ENCODE results near the gene KSR1. TPM values are rescaled to one million over a fixed set of nuclear protein-coding genes. Genes with fewer than 3 reads are reported as not detected.
"Not testable (repeated sequence)": the region's sequence is repeated elsewhere in the genome, so short reads cannot be mapped to it uniquely, and the experiment has no call there.

KSR1 gene
- total RNA-seq, 3 donors from 2014 or later, result 14.1 to 36.4 (median 24.0) TPM

GRCh38 chr17:27499451-27500265 is 43.4 kb downstream of the KSR1 start:
- no peak for DNase-seq (ENCODE audit: low spot score in 2 of 2)
- intact Hi-C loops (cut with DNase I; ENCODE audit: low total_unique reads), result no loop called here
- Histone ChIP-seq H3K27me3 (no peaks in the 10 kb centered on the region), H3K9me3 (peaks cover 0 to 4% of the 10 kb centered on the region in 2 donors), H3K4me1 (no peaks in the 10 kb centered on the region), H3K36me3 (no peaks in the 10 kb centered on the region), H3K4me3 (no peak overlapping the region), H3K27ac (no peak overlapping the region)
- no peak for TF ChIP-seq POLR2AphosphoS5 (IDR thresholded peaks at IDR 0.05)
- no peak for TF ChIP-seq CTCF (IDR thresholded peaks at IDR 0.05)
- no peak for TF ChIP-seq POLR2A (IDR thresholded peaks at IDR 0.05)

GRCh38 chr17:27501338-27501737 is 45.1 kb downstream of the KSR1 start:
- H3K36me3 ChIP-seq; DNase-seq (ENCODE audit: low spot score in 2 of 2); H3K4me3 ChIP-seq; H3K27me3 ChIP-seq; H3K4me1 ChIP-seq; H3K9me3 ChIP-seq; H3K27ac ChIP-seq; intact Hi-C loops (cut with DNase I; ENCODE audit: low total_unique reads): not testable (repeated sequence)

- Histone ChIP-seq H3K4me3 (no peak overlapping the region), H3K9me3 (peaks cover 0 to 4% of the 10 kb centered on the region in 2 donors), H3K36me3 (no peaks in the 10 kb centered on the region), H3K27me3 (no peaks in the 10 kb centered on the region), H3K4me1 (no peaks in the 10 kb centered on the region), H3K27ac (no peak overlapping the region)
- intact Hi-C loops (cut with DNase I; ENCODE audit: low total_unique reads), result no loop called here
- TF ChIP-seq POLR2A (IDR thresholded peaks at IDR 0.05) (no peak), CTCF (IDR thresholded peaks at IDR 0.05) (no peak), POLR2AphosphoS5 (IDR thresholded peaks at IDR 0.05) (no peak)
- DNase-seq (ENCODE audit: low spot score in 2 of 2), result no peak
These were observed 46.5 kb downstream of the KSR1 start for GRCh38 chr17:27502526-27503324.

- Histone ChIP-seq H3K4me1 (no peaks in the 10 kb centered on the region), H3K4me3 (no peak overlapping the region), H3K27ac (no peak overlapping the region), H3K9me3 (peaks cover 0 to 4% of the 10 kb centered on the region in 2 donors), H3K36me3 (no peaks in the 10 kb centered on the region), H3K27me3 (no peaks in the 10 kb centered on the region)
- no peak for DNase-seq (ENCODE audit: low spot score in 2 of 2)
- intact Hi-C loops (cut with DNase I; ENCODE audit: low total_unique reads), result no loop called here
- TF ChIP-seq CTCF (IDR thresholded peaks at IDR 0.05), result no peak
- no peak for TF ChIP-seq POLR2A (IDR thresholded peaks at IDR 0.05)
- TF ChIP-seq POLR2AphosphoS5 (IDR thresholded peaks at IDR 0.05), result no peak
These were observed 47.4 kb downstream of the KSR1 start for GRCh38 chr17:27503611-27504010.

- H3K36me3 ChIP-seq, result no peaks in the 10 kb centered on the region
- intact Hi-C loops (cut with DNase I; ENCODE audit: low total_unique reads), result no loop called here
- no peak overlapping the region for H3K4me3 ChIP-seq
- H3K9me3 ChIP-seq, result peaks cover 0 to 4% of the 10 kb centered on the region in 2 donors
- H3K27me3 ChIP-seq, result no peaks in the 10 kb centered on the region
- H3K27ac ChIP-seq, result no peak overlapping the region
- DNase-seq (ENCODE audit: low spot score in 2 of 2), result no peak
- H3K4me1 ChIP-seq, result no peaks in the 10 kb centered on the region
- no peak for TF ChIP-seq POLR2AphosphoS5 (IDR thresholded peaks at IDR 0.05)
- TF ChIP-seq POLR2A (IDR thresholded peaks at IDR 0.05), result no peak
- no peak for TF ChIP-seq CTCF (IDR thresholded peaks at IDR 0.05)
These were observed 48.1 kb downstream of the KSR1 start for GRCh38 chr17:27504188-27504995.

All from breast epithelium (tissue), 4 donors.